RWPE1 (cell line): ENCODE measurements around the gene CREB3L2.

Experiments used
- CTCF ChIA-PET: fragments of 350-600 bp; sonication (Branson Sonifier 250); formaldehyde crosslinking; extraction: SDS; loops from one replicate; lab custom pipeline; 2021; lab: Yijun Ruan, JAX
- POLR2A ChIA-PET: fragments of 400-600 bp; formaldehyde crosslinking; extraction: SDS; loops from one replicate; lab custom pipeline; 2020; ENCODE audit warnings: antibody characterized with exemption; ENCODE audit not compliant: low non-redundant PET; lab: Yijun Ruan, JAX
- DNase-seq: peaks from one replicate; pipeline ENCODE4 v3.0.0; 2012; ENCODE audit warnings: low spot score
- H3K27ac ChIP-seq: fragments of 450-650 bp; 2 replicates; pipeline ENCODE4 v1.5.1; 2017
- CTCF ChIP-seq: fragments of 450-650 bp; conservative IDR thresholded peaks from 2 replicates; pipeline ENCODE4 v1.5.1; 2017; ENCODE audit warnings: low read depth, mild to moderate bottlenecking

CREB3L2 gene

GRCh38 chr7:137976696-137977095 lies 25.2 kb downstream of the CREB3L2 start:
- no peak for TF ChIP-seq CTCF
- DNase-seq: no peak
- CTCF ChIA-PET: no interaction called here
- H3K27ac ChIP-seq: no peak overlapping the region
- POLR2A ChIA-PET: no interaction called here

DNA sequence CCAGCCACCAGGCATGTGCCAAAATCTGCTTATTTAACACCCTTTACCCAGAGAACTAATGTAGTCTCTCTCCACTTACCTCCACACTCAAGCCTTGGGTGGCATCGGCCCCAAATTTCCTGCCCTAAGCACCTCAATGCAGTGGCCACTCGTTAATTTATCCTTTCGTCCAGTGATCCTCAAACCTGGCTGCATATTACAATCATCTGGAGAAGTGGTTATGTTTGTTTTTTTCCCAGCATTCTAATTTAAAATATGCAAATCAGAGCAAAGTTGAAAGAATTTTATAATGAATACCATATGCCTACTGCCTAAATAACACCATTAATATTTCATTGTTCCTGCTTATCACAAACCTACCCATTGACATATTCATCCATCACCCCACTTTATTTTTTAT lies 25.7 kb downstream of the CREB3L2 start:
- POLR2A ChIA-PET: no interaction called here
- no peak overlapping the region for H3K27ac ChIP-seq
- no peak for DNase-seq
- no peak for TF ChIP-seq CTCF
- CTCF ChIA-PET: interaction anchor here (0.5 kb wide), 1 partner anchor 216 kb away, joined by 3 read pairs; no protein-coding TSS in a partner anchor

DNA sequence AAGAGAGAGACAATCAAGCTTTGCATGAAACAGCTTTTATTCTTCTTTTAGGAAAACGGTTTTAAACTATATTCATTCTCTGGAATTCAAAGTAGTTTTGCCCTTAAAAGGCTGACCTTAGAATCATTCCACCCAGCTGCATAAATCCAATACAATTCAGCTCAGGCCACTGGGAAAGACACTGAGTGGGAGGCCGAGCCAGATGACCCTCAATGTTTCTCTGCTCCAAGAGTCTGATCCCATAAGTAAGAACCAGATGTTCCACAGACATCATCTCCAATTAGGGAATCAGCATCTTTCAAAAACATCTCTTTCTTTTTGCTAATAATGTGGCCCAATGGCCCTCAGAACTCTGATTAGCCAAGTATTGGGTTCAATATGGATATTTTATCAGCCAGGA lies 26.1 kb downstream of the CREB3L2 start:
- H3K27ac ChIP-seq: no peak overlapping the region
- no peak for TF ChIP-seq CTCF
- CTCF ChIA-PET: interaction anchor here (0.5 kb wide), 1 partner anchor 217 kb away, joined by 3 read pairs; no protein-coding TSS in a partner anchor
- DNase-seq: no peak
- POLR2A ChIA-PET: no interaction called here

DNA sequence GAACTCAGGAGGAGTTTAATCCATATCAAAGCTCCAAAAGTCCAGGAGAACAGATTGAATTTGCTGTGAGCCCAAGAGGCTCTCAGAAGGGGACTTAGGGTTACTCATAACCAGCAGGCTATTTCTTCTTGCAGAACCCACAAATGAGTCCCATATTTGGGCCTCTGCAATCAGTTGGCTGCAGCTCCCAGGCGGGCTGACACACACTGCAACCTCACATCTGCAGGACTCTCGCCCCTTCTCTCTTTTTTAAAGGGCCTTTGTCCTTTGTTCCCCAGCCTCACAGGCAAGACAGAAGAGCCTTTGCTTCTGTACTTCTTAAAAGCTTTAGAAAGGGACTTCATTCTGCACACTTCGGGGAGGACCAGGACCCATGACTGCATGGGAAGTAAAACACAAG lies 26.7 kb downstream of the CREB3L2 start:
- ChIA-PET POLR2A (no interaction called here), CTCF (no interaction called here)
- H3K27ac ChIP-seq: no peak overlapping the region
- TF ChIP-seq CTCF: no peak
- no peak for DNase-seq

DNA sequence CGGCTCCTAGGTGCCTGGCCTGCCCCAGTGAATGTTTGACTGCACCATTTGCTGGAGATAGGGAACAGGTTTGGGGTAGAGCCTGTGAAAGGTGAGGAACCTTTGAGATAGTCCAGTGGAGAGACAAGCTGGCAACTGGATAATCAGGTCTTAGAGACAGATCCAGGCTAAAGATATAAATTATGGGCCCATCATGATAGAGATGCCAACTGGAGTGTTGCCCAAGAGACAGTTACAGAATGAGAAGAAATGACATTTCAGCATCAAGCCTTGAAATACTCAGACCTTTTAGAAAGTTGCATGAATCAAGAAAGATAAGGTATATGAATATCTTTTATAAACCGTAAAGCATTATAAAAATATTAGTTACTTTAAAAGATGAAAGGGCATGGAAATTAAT lies 27.1 kb downstream of the CREB3L2 start:
- DNase-seq: no peak
- no peak for TF ChIP-seq CTCF
- CTCF ChIA-PET: no interaction called here
- no peak overlapping the region for H3K27ac ChIP-seq
- POLR2A ChIA-PET: no interaction called here

GRCh38 chr7:137970253-137970975 lies 31.5 kb downstream of the CREB3L2 start:
- ChIA-PET CTCF (no interaction called here), POLR2A (interaction anchor here (0.6 kb wide), 1 partner anchor 28 kb away, joined by 3 read pairs; no protein-coding TSS in a partner anchor)
- peak; percentile 47 for DNase-seq
- peak overlapping the region; percentile 86 for H3K27ac ChIP-seq
- TF ChIP-seq CTCF: no peak
